A673 (cell line): ENCODE data around the gene KIF26B. TPM values are rescaled to one million over a fixed set of nuclear protein-coding genes. Genes with fewer than 3 reads are reported as not detected.
A peak's percentile ranks its signal among the peaks of the same experiment; 100 is the strongest.

ENCODE experiments used
- BruUV-seq: library from RNA; stranded (reverse); fragments of 400-500 nt; replicated peaks from 2 replicates; lab custom pipeline; 2021; lab: Mats Ljungman, UMichigan
- CTCF ChIA-PET: fragments of 300-600 bp; sonication (Branson Sonifier 250); formaldehyde crosslinking; loops from one replicate; lab custom pipeline; 2022; ENCODE audit warnings: antibody characterized with exemption; lab: Charles Lee
- POLR2A ChIA-PET: fragments of 300-600 bp; sonication (Branson Sonifier 250); formaldehyde crosslinking; loops from one replicate; lab custom pipeline; 2022; ENCODE audit warnings: antibody characterized with exemption; ENCODE audit not compliant: low non-redundant PET; lab: Charles Lee
- DNase-seq: peaks from one replicate; pipeline ENCODE4 v3.0.0-alpha.2; 2015; ENCODE audit warnings: low spot score
- H3K27ac ChIP-seq: fragments of 200-600 bp; sonication (generic); 2 replicates; pipeline ENCODE4 v1.5.1; 2016; ENCODE audit warnings: mixed run types, low read depth, mild to moderate bottlenecking, mixed read lengths, antibody characterized with exemption, low read length; ENCODE audit not compliant: poor library complexity, severe bottlenecking
- H3K27me3 ChIP-seq: fragments of 200-600 bp; sonication (generic); replicated peaks from 2 replicates; pipeline ENCODE4 v1.6.1; 2017; ENCODE audit warnings: mixed run types, low read depth, mild to moderate bottlenecking, mixed read lengths, antibody characterized with exemption, low read length; ENCODE audit not compliant: insufficient read depth, poor library complexity
- H3K36me3 ChIP-seq: fragments of 200-600 bp; sonication (generic); 2 replicates; pipeline ENCODE4 v1.6.1; 2016; ENCODE audit warnings: mixed run types, mild to moderate bottlenecking, mixed read lengths, antibody characterized with exemption, low read length; ENCODE audit not compliant: insufficient read depth, poor library complexity, severe bottlenecking
- H3K4me1 ChIP-seq: fragments of 200-600 bp; sonication (generic); 2 replicates; pipeline ENCODE4 v1.6.1; 2017; ENCODE audit warnings: mixed run types, mild to moderate bottlenecking, mixed read lengths, antibody characterized with exemption, low read length; ENCODE audit not compliant: insufficient read depth, poor library complexity, severe bottlenecking
- H3K4me3 ChIP-seq: fragments of 200-600 bp; sonication (generic); 2 replicates; pipeline ENCODE4 v1.5.1; 2016; ENCODE audit warnings: low read depth, mixed run types, mild to moderate bottlenecking, mixed read lengths, low read length; ENCODE audit not compliant: poor library complexity, severe bottlenecking
- H3K9me3 ChIP-seq: fragments of 200-600 bp; sonication (generic); 2 replicates; pipeline ENCODE4 v1.6.1; 2016; ENCODE audit warnings: mixed run types, low read depth, mild to moderate bottlenecking, mixed read lengths, antibody characterized with exemption, low read length; ENCODE audit not compliant: poor library complexity, severe bottlenecking
- EZH2 ChIP-seq: fragments of 200-600 bp; sonication (generic); IDR thresholded peaks from 2 replicates; pipeline ENCODE4 v1.6.1; 2017; ENCODE audit warnings: borderline replicate concordance, low read depth, mild to moderate bottlenecking, mixed read lengths, antibody characterized with exemption, low read length; ENCODE audit not compliant: poor library complexity, severe bottlenecking
- intact Hi-C: fragments of 100-400 bp; cut with micrococcal nuclease; formaldehyde crosslinking; loops from one replicate; pipeline ENCODE4 v1.10.0; 2022; ENCODE audit not compliant: unreplicated experiment
- total RNA-seq: library from RNA; stranded (reverse); gene quantifications from 2 replicates; pipeline ENCODE4 v1.2.3, GENCODE V29; 2021
- TF ChIP-seq, protein P1 (sequence below): fragments of 300-800, 200-600 bp; sonication (generic); conservative IDR thresholded peaks from 2 replicates; pipeline ENCODE4 v1.5.1; 2017; ENCODE audit warnings: low read depth, mild to moderate bottlenecking, antibody characterized with exemption, low read length, moderate library complexity, mixed read lengths

KIF26B gene
- total RNA-seq, 1 experiment from 2014 or later: not detected

DNA sequence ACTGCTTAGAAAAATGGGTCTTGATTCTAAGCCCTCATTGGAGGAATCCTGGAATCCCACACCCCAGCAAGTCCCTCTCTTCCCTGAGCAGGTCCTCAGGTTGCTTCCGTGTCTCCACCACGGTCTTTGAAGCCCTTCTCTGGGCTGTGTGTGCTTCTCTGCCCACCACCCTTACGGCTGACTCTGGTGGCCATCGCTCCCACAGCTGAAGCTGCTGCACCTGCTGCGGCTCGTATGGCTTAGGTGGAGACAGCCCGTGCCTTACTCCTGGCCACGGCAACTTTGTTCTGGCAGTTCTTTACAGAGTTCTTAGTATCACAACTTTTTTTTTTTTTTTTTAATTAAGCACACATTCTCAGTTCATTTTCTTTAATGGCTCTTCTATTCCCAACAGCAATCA lies 10.9 kb upstream of the KIF26B start:
- H3K9me3 ChIP-seq: no peaks in the 10 kb centered on the region
- TF ChIP-seq EZH2: no peak
- TF ChIP-seq, protein P1, sequence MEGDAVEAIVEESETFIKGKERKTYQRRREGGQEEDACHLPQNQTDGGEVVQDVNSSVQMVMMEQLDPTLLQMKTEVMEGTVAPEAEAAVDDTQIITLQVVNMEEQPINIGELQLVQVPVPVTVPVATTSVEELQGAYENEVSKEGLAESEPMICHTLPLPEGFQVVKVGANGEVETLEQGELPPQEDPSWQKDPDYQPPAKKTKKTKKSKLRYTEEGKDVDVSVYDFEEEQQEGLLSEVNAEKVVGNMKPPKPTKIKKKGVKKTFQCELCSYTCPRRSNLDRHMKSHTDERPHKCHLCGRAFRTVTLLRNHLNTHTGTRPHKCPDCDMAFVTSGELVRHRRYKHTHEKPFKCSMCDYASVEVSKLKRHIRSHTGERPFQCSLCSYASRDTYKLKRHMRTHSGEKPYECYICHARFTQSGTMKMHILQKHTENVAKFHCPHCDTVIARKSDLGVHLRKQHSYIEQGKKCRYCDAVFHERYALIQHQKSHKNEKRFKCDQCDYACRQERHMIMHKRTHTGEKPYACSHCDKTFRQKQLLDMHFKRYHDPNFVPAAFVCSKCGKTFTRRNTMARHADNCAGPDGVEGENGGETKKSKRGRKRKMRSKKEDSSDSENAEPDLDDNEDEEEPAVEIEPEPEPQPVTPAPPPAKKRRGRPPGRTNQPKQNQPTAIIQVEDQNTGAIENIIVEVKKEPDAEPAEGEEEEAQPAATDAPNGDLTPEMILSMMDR: no peak
- CTCF ChIA-PET: no interaction called here
- DNase-seq: no peak
- intact Hi-C loops: no loop called here
- H3K27me3 ChIP-seq: peaks cover 33% of the 10 kb centered on the region
- H3K36me3 ChIP-seq: no peaks in the 10 kb centered on the region
- BruUV-seq: no TSS peak
- H3K4me1 ChIP-seq: peaks cover 3% of the 10 kb centered on the region
- no peak overlapping the region for H3K27ac ChIP-seq
- no peak overlapping the region for H3K4me3 ChIP-seq
- POLR2A ChIA-PET: no interaction called here

DNA sequence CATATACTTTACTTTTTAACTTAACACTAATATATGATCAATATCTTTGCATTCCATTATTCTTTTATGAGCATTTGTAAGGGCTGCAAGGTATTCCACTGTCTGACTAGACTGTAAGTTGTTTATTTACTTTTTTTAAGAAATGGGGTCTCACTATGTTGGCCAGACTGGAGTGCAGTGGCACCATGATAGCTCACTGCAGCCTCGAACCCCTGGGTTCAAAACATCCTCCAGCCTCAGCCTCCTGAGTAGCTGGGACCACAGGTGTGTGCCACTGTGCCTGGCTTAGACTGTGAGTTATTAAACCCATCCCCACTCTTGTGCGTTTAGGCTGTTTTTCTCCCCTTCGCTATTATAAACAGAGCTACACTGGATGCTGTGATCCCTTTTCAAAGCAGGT lies 6.7 kb upstream of the KIF26B start:
- no peak for DNase-seq
- Histone ChIP-seq H3K27ac (no peak overlapping the region), H3K36me3 (no peaks in the 10 kb centered on the region), H3K4me1 (no peaks in the 10 kb centered on the region), H3K9me3 (no peaks in the 10 kb centered on the region), H3K27me3 (peaks cover 69% of the 10 kb centered on the region), H3K4me3 (no peak overlapping the region)
- BruUV-seq: no TSS peak
- ChIA-PET POLR2A (no interaction called here), CTCF (no interaction called here)
- TF ChIP-seq EZH2: no peak
- TF ChIP-seq, protein P1: no peak
- intact Hi-C loops: no loop called here

DNA sequence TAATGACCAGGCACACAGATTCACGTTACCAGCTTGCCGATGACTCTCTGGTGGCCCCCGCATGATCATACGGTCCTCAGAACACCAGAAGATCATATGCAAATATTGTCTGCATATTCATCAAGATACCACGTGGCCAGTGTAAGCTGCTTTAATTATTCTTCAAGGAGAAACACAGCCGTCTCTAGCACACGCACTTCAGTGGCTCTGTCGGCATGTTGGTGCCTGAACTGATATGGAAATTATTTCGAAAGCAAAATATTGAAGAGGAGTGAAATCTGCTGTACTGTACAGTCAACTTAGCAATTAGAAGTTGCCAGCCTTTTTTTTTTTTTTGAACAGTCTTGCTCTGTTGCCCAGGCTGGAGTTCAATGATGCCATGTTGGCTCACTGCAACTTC lies 5.9 kb upstream of the KIF26B start:
- H3K9me3 ChIP-seq: no peaks in the 10 kb centered on the region
- ChIA-PET POLR2A (no interaction called here), CTCF (no interaction called here)
- H3K4me3 ChIP-seq: no peak overlapping the region
- no peaks in the 10 kb centered on the region for H3K36me3 ChIP-seq
- intact Hi-C loops: no loop called here
- peak; percentile 18 for DNase-seq
- H3K27me3 ChIP-seq: peaks cover 77% of the 10 kb centered on the region
- TF ChIP-seq EZH2: no peak
- H3K4me1 ChIP-seq: peaks cover 6% of the 10 kb centered on the region
- BruUV-seq: no TSS peak
- H3K27ac ChIP-seq: no peak overlapping the region

DNA sequence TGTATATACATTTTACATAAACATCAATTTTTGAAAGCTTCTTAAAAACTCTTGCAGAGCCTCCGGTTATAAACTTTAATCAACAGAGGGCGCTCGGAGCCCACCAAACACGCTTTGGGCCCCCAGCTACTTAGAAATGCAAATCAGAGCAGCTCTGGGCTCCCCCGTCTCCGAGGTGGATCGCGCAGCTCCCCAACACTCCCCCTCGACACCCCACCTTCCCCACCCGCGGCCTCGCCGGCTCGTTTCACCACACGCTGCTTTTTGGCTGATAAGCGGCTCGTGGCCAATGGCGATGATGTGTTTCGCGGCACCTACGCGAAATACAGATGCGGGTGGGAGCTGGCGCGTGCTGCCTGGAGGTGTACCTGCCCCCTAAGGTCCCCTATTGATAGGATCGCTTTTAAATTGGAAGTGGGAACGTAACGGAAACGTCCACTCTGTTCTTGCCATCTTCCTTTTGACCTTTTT lies 1.7 kb upstream of the KIF26B start:
- ChIA-PET POLR2A (no interaction called here), CTCF (interaction anchor here (0.5 to 1.5 kb wide), 7 partner anchors 127 to 1296 kb away, joined by 3 to 7 read pairs (median 4); no protein-coding TSS in a partner anchor)
- BruUV-seq: no TSS peak
- Histone ChIP-seq H3K36me3 (no peaks in the 10 kb centered on the region), H3K27ac (no peak overlapping the region), H3K4me1 (peaks cover 36% of the 10 kb centered on the region), H3K4me3 (peak overlapping the region; percentile 42), H3K9me3 (no peaks in the 10 kb centered on the region), H3K27me3 (peaks cover 94% of the 10 kb centered on the region)
- intact Hi-C loops: loop anchor here (1.0 to 10.0 kb wide), 6 partner anchors 364 to 1339 kb away; no protein-coding TSS in a partner anchor
- peak; percentile 80 for DNase-seq
- TF ChIP-seq, protein P1: peak; percentile 81
- TF ChIP-seq EZH2: no peak
